Tongue (tissue), 2 donors: ENCODE data around the gene KRT6B. TPM values are rescaled to one million over a fixed set of nuclear protein-coding genes. Genes with fewer than 3 reads are reported as not detected.

Experiments
- DNase-seq: peaks from one replicate; pipeline ENCODE4 v3.0.0-alpha.2; 2015
- total RNA-seq: library from RNA; depleted of rRNA; stranded (reverse); fragments of >200 nt; gene quantifications from one replicate; pipeline ENCODE4 v1.2.3, GENCODE V29; 2014

KRT6B gene
- total RNA-seq, 1 donor from 2014 or later, result 17.0 TPM

DNA sequence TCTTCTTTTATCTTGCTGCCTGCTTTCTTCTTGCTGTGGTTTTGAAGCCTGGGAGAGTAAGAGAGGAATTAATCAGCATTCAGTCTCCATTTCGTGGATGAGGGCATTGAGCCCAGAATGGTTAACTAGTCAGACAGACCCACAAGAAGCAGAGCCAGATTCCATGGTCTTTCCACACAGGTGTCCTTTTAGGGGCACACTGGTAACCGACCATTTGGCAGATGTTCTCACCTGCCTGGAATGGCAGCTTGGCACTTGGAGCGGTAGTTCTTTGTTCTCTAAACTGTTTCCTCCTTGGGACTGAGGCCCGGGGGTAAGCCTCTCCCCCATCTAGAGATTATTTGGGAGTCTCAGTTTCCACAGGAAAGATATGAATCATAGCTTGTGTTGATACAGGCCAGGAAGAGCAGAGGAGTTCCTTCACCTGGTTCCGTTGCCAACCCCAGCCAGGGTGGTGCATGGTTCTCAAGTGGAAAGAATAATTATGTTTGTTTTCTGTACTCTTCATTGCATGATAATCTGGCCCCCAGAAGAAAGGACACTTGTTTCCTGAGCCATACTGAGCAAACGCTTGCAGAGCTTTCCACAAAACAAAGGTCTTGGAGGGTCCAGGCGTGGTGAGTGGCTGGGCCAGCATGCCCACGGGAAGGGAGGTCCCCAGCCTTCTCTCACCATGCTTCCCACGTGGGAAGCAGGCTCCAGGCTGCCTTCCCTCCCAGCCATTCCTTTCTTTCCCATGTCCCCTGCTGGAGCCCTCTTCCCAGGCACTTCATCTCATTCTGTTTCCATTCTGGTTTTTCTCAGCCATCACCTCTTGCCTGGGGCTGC, 15.7 kb downstream of the KRT6B start:
- DNase-seq, result peak; percentile 27

GRCh38 chr12:52435659-52435999, 16.3 kb downstream of the KRT6B start:
- DNase-seq, result no peak

DNA sequence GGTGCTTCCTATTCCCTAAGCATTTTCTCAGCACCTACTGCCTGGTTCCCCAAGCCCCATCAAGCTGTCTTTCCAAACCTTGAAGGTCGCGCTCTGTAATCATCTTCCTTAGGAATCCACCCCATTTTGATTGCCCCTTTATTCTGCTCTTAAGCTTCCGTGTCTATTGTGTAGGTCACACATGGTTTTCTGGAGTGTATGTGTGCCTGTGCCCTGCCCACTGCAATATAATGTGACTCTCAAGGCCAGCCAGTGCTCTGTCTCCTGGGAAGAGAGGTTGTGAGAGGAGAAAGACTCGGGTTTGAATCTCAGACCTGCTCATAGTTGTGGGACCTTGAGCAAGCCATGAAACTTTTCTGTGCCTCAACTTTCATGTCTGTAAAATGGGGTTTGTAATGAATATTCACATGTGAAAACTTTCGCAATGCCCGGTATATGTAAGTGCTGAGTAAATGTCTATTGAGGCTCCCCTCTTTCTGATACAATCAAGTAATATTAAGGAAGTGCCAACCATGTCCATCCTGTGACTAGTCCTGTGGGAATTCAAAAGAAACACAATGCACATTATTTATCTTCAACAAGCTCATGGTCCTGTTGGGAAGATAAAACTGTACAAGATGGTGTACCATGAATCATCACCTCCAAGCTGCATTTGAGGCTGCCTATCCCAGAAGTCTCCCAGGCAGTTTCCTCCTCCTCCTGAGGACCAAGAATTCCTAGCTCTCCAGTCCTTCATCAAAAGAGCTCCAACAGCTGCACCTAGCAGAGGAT, 17.0 kb downstream of the KRT6B start:
- no peak for DNase-seq

- DNase-seq, result peak; percentile 45
These were observed 17.7 kb downstream of the KRT6B start, which contains the start of gene KRT75 for GRCh38 chr12:52434081-52434733. Gene KRT75, minus strand, starts transcription at chr12:52434371. Its CDS starts 67 bp downstream, at chr12:52434304.

- no peak for DNase-seq
These were observed 18.4 kb downstream of the KRT6B start for GRCh38 chr12:52433501-52434080.

GRCh38 chr12:52432559-52433207, 19.3 kb downstream of the KRT6B start:
- no peak for DNase-seq

DNA sequence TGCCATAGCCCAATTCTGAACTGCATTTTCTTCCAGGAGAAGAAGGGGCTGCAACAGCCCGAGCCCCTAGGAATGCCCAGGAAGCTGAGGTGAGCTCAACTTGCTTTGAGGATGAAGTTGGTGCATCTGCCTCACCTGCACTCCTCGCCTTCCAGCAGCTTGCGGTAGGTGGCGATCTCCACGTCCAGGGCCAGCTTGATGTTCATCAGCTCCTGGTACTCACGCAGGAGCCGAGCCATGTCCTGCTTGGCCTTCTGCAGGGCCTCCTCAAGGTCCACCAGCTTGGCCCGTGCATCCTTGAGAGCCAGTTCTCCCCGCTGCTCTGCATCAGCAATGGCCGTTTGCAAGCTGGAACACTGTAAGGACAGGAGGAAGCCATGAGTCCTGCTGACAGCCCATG, 23.8 kb downstream of the KRT6B start:
- no peak for DNase-seq

DNA sequence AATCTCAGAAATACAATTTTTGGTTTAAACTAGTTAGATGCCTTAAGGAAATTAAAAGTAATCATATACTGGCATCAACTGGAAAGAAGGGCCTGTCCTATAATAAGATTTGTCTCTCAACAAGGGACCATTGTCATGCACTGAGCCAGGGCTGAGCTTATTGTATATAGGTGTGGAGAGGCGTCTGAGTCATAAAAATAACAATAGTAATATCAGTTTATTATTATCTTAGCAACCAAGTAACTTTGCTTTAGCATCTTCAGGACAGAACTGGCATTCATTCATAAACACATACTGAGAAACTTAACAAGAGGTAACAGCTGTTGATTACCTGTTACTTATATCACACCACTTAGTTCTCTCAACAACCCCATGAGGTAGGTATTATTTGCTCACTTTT, 24.9 kb downstream of the KRT6B start:
- DNase-seq, result no peak

DNA sequence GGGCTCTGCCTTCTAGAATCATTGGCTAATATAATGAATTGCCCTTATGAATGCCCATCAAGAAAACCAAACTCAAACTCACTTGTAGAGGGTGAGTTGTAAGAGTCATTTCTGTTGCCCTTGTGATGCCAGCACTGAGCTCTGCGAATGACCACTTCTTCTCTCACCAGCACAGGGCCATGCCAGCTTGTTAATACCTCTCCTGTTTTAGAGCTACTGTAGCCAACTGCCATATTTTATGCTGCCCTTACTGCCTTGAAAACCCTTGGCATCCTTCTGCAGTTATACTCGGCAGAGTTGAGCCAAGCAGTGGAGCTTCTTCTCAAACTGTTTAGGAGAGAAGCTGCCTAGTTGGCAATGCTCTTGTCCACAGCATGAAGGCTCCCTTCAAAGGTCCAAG, 25.9 kb downstream of the KRT6B start:
- DNase-seq, result no peak

GRCh38 chr12:52425466-52425865, 26.5 kb downstream of the KRT6B start:
- no peak for DNase-seq

DNA sequence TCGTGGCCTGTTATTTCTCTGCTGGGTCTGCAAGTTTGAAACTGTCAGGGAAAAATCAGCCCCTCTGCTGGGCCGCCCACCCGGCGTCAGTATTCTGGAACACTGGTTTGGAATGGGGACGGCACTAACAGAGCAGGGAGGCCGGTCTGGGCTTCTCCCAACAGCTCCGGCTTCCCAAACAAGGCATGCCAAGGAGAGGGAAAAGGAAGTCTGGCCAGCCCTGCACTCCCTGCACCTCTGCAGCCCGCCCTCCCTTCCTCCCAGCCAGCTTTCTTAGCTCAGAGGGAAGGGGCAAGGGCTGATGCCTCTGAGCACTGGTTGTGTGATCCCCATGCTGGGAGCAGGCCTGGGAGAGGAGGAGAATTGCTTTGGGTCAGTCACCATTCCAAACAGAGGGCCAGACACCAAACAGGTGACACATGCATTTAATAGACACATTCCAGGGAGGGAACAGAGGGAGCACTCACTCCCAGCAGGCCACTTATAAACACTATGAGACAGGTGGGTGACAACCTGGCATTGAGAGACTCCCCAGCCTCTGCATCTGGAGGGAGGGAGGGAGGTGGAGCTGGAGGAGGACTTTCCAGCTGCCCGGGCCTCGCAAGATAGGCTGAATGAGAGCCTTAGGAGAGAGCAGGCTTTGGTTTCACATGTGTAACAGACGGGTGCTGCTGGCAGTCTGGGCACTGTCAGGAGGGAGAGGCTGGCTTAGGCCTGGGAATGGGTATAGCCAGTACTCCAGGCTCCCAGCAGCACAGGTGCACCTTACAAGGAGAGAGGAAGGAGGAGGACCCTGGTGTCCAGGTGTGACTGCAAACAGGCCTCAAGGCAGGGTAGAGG, 28.1 kb downstream of the KRT6B start:
- peak; percentile 54 for DNase-seq

- DNase-seq, result no peak
These were observed 28.9 kb downstream of the KRT6B start for GRCh38 chr12:52423035-52423434.

GRCh38 chr12:52419656-52420055, 32.3 kb downstream of the KRT6B start:
- DNase-seq, result peak; percentile 7

GRCh38 chr12:52418576-52419110, 33.3 kb downstream of the KRT6B start:
- DNase-seq, result no peak

DNA sequence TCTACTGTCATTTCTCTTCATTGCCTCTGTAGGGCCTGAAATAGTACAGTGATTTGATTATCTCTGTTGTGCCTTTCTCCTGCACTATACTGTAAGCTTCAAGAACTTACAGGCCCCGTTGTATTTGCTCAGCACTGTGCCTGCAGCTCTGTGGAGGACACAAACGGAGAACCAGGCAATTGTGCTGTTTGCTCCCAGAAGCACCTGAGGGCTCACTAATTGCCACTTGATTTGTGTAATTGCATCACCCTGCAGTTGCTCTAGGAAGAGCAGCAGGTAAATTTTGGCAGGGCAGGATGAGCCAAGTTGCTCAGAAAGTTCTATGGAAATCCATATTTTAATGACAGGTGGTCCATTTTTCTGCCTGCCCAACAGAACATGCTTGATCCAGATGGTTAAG, 34.2 kb downstream of the KRT6B start:
- no peak for DNase-seq

- DNase-seq, result no peak
These were observed 35.2 kb downstream of the KRT6B start for GRCh38 chr12:52416795-52417194.

DNA sequence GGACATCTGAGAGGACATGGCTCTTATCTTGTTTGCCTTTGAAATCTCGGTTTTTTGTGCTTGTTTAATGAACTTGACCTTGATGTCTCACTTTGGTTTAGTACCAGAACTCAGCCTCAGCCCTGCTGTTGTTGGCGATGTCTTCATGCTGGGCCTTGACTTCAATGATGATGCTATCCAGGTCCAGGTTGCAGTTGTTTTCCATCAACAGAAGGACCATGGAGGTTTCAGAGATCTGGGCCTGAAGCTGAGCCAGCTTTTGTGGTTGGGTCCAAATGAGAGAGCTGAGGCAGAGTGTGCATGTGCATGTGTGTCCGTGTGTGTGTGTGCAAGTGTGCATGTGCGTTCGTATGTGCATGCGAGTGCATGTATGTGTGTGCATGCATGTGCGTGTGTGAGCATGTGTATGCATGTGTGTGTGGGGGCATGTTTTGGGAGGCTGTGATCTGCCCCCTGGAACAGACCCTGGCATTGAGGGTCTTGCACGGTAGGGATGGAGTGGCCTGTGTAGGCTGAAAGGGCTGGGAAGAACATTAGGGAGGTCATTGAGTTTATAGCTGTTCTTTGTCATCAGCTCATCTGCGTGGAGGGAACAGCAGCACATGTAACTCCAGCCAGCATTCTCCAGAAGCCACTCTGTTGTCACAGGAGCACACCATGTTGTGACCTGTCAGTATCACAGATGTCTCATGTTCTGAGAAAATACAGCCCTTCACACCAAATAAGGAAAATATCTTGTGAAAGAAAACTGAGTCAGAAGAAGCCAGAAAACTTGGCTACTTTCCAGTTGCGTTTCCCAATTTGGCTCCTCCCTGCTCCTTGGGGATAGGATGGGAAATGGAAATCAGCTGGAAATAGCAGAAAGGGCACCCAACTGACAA, 35.8 kb downstream of the KRT6B start:
- DNase-seq, result peak; percentile 72

- DNase-seq, result no peak
These were observed 37.0 kb downstream of the KRT6B start for GRCh38 chr12:52414936-52415335.

GRCh38 chr12:52413782-52414345, 38.1 kb downstream of the KRT6B start:
- DNase-seq, result no peak

DNA sequence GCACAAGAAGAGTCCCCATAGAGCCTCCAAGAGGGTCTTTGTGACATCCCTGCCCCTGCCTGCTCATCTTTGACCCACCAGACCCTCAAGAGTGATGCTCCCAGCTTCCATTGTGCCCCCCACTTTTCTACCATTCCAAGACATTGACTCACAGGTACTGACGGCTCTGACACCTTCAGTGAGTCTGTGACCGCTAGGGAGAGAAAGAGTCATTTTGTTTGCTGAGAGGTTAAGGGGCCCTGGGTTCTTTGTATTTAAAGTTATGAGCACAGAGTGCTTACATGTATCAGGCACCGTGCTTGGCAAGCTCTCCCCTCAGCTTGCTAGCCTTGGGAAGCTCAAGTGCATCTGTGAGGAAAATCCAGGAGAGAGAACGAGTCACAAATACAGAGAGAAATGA, 38.7 kb downstream of the KRT6B start:
- DNase-seq, result no peak
